SHP77 treated with DMSO at 0.1 percent for 48 hours (cell line): ENCODE measurements around the gene C6orf136.

Source experiments
- DNase-seq: peaks from one replicate; lab custom pipeline; 2025; lab: John Stamatoyannopoulos, UW

C6orf136 gene

GRCh38 chr6:30615958-30616810 is 30.7 kb upstream of the C6orf136 start:
- DNase-seq = no peak

GRCh38 chr6:30616811-30617564 is 29.9 kb upstream of the C6orf136 start, which contains the start of gene PPP1R10:
Gene PPP1R10 (minus strand): TSS chr6:30617243. CDS start chr6:30609944, 7,299 bp downstream.
- peak; percentile 100 for DNase-seq

- peak; percentile 99 for DNase-seq
These were observed 29.2 kb upstream of the C6orf136 start, which contains the start of gene MRPS18B for GRCh38 chr6:30617565-30618269. Gene MRPS18B (plus strand): TSS chr6:30617840. CDS start chr6:30617866, 26 bp downstream.

- DNase-seq = no peak
These were observed 28.6 kb upstream of the C6orf136 start for GRCh38 chr6:30618270-30618797.

- no peak for DNase-seq
These were observed 27.4 kb upstream of the C6orf136 start for GRCh38 chr6:30619561-30619960.

- no peak for DNase-seq
These were observed 21.4 kb upstream of the C6orf136 start for GRCh38 chr6:30625511-30625910.

- peak; percentile 56 for DNase-seq
These were observed 20.2 kb upstream of the C6orf136 start, which contains the start of gene ATAT1 for GRCh38 chr6:30626484-30627366. Gene ATAT1 (plus strand): TSS chr6:30626874.

- no peak for DNase-seq
These were observed 11.1 kb upstream of the C6orf136 start for GRCh38 chr6:30635834-30636233.

GRCh38 chr6:30640481-30640880 is 6.5 kb upstream of the C6orf136 start:
- DNase-seq = no peak

- DNase-seq = no peak
These were observed 5.9 kb upstream of the C6orf136 start for GRCh38 chr6:30641048-30641447.

GRCh38 chr6:30643656-30644055 is 3.3 kb upstream of the C6orf136 start:
- DNase-seq = no peak

GRCh38 chr6:30644769-30645168 is 2.2 kb upstream of the C6orf136 start:
- DNase-seq = no peak

GRCh38 chr6:30645989-30646388 is 944 bp upstream of the C6orf136 start:
- no peak for DNase-seq

- peak; percentile 81 for DNase-seq
These were observed 546 bp downstream of the C6orf136 start for GRCh38 chr6:30647242-30648116.

- DNase-seq = no peak
These were observed 4.2 kb downstream of the C6orf136 start for GRCh38 chr6:30651143-30651542.

GRCh38 chr6:30654798-30655742 is 8.1 kb downstream of the C6orf136 start:
- DNase-seq = no peak

GRCh38 chr6:30655743-30656094 is 8.8 kb downstream of the C6orf136 start:
- DNase-seq = no peak

GRCh38 chr6:30656513-30656912 is 9.6 kb downstream of the C6orf136 start:
- no peak for DNase-seq

- DNase-seq = no peak
These were observed 10.5 kb downstream of the C6orf136 start for GRCh38 chr6:30657454-30657853.
